HG02884 (cell line): ENCODE measurements around the gene MACROD2.

Experiments used
- ATAC-seq: cut with Tn5 transposase; IDR thresholded peaks from one replicate; pipeline ENCODE4 v1.9.1; 2021; ENCODE audit warnings: mild to moderate bottlenecking, moderate library complexity; ENCODE audit not compliant: unreplicated experiment

Gene MACROD2

DNA sequence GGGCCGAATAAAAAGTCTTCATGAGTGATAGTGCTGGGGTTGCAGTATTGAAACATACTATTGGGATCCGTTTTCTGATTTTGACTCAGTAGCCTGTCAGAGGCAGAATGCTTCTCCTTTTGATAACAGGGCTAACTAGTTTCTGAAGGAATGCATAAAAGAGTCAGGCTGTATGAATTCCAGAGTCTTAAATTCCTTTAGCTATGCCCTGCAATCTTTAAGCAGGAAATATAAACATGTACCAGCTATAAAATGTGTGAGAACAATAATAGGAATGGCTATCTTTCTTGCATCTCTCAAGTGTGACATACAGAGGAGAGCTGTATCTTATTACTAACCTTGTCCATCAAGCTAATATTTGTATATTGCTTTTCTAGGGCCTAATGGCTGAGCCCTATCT lies 1660.8 kb downstream of the MACROD2 start:
- no peak for ATAC-seq

DNA sequence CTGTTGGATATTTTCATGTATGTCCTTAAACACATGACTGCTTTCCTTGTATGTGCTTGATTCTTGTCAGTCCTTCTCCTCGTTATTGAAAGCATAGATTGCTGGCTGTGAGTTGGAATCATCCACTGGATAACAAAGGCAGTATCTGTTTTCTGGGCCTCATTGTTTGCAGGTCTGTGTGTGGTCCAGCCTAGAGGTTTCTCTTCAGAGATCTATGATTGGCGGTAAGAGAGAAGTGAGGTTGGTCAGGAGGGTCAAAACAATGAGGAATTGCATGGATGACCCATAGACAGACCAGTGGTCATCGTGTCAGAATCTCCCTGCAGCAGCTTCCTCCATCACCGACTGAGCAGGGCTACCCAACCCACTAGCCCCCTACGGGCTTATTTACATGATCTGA lies 1663.0 kb downstream of the MACROD2 start:
- ATAC-seq, result no peak

DNA sequence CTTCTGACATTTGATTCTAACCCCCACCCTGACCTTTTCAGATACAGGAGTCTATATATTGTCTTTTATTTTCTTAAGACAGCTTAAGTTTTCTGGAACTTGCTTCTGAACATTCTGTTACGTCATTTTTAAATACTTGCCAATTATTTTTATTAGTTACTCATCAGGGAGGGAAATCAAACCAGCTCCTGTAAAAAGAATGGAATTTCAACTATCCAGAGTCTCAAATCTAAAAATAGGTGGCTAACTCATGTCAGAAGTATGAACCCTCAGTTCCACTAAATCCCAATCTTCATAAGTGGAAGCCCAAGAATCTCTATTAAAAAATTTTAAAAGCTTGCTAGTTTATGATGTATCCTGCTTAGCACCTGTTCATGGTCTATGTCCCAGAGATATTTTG lies 1677.9 kb downstream of the MACROD2 start:
- ATAC-seq, result no peak

DNA sequence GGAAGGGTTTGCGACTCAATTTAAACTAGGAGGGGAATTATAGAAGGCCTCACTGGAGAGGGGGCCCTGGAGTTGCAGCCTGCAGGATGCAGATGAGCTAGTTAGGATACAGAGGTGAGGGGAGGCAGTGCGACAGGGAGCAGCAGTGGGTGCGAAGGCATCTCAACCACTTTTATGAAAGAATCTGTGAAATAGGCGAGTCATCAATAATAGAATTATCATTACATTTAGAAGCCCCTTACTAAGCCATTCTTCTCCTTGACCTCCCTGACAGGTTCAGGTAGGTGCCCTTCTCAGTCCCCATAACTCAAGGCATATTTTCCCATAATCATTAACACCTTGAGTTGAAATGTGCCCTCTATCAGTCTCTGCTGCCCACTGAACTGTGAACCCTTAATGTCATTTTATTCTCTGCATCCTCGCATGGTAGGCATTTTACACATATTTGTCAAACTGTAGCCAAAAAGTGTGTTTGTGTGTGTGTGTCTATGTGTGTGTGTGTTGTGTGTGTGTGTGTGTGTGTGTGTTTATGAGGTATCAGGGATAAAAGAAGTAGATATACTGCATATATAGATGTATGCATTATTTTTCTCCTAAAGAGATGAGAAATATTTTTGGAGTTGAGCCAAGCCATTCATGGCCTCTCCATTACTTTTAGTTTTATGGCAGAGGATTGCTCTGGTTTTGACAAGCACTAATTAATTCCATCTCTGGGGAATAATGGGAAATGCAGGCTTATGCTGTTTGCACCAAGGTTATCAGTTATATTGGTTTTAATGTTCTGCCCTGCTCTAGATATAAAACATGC lies 1679.1 kb downstream of the MACROD2 start:
- no peak for ATAC-seq

DNA sequence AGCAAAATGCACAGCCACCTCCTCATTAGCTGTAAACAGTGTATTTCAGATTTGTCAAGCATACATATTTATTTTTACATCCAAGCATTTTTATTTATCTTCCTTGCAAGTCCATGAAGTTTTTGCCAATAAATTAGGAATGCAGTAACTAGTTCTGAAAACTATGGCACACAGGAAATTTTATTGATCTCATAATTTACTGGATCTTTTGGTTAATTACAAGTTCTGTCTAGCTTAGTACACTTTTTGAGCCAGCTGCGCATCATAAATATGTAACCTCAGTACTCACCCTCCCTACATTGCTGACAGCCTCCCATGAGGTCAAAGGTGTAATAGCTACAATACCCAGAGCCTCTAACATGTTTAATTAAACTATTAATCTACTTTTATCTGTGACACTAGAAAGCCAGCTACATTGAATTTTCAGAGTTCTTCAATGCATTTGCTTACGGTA lies 1679.8 kb downstream of the MACROD2 start:
- no peak for ATAC-seq

DNA sequence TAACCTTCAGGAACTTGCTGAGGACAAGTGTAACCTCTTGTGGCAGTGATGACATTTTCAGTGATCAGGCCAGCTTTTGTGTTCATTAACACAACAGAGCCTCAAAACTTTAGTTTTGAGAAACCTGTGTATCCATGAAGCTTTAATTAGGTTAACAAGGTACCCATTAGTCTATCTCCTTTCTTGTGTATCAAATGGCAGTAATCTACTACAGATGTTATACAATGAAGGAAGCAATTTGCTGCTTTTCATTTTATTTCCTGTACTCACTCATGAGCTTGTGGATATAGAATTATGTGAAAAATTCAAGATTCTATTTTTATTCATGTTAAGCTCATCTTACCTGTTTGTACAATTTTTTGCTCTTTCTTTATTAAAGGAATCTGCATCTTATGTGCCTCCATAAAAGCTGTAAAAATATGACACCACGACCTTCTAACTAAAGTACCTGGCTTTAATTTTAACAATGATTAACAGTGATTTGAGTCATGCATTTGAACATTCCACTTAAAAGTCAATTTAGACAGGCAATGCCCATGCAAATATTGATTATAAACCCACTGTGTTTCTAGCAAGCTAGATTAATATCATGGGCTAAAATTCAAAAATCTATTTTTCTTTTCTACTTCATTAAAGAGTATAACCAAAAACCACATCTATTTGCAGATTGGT lies 1680.6 kb downstream of the MACROD2 start:
- ATAC-seq, result no peak

DNA sequence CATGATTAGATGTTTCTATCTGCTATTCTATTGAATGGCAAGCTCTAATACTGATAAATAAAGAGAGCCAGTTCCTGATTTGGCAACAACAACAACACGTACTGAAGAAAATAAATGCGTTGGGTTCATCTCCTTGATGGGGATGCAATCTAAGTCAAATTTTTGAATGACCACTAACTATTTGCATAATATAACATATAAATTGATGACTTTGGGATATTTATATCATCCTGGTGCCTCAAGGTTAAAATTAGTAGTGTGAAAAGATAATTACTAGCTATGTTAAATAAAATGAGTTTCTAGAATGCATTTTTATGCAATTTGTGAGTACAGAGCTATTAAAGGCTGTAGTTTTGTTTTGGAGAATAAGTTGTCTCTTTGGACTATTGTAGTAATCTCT lies 1681.5 kb downstream of the MACROD2 start:
- ATAC-seq, result no peak

DNA sequence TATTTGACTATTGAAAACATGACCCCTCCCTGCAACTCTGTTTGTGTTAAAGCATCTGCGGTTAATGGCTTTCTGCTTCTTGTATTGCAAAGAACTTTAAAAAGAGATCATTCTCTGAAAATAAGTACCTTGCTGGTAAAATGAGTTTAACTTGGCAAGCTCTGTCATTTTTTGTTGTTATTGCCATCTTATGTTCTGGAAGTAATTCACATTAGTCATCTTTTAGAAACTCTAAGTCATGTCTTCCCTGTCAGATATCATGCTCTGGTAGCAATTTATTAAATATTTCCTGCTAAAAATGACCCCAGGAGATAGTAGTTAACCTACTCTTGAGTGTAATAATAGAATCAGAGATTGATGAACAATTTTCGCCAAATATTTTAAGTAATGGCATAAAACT lies 1687.4 kb downstream of the MACROD2 start:
- ATAC-seq, result no peak

DNA sequence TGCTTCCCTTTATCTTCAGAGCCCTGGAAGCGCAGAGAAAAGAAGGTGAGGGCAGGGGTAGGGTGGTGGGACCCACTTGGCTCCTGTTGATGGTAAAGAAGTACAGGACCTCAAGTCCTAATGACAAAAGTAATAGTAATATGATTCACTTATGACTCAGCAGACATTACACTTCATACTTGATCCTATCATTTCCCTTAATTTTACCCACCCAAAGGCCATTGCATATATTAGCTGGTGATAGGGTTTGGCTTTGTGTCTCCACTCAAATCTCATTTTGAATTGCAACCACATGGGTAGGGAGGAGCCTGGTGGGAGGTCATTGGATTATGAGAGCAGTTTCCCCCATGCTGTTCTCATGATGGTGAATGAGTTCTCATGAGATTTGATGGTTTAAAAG lies 1697.3 kb downstream of the MACROD2 start:
- ATAC-seq, result no peak

DNA sequence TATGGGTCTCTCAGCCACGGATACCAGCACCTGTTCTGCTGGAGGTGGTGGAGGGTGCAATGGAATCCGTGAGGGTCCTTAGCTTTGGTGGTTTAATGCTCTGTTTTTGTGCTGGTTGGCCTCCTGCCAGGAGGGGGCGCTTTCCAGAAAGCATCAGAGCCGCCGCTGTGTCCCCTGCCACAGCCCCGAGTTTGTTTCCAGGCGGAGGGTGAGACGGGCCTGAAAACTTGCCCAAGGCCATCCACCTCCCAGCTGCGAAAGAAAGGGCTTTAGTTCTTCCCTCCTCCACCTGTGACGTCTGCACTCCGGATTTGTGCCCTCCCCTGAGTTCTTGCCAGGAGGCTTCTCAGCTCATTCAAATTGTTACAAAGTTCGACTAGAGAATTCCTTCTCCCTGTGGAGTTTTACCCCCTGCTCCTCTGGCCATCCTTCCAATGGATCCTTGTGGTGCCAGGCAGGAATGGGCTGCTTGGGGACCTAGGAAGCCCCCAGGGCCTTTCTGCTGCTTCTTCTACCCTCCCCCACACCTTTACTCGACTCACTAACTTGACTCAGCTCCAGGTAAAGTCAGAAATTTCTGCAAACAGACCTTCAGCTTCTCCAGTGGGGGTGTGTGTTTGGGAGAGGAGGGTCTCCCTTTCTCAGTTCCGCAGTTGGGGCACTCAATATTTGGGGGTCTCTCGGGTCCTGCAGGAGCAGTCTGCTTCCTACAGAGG lies 1704.3 kb downstream of the MACROD2 start:
- no peak for ATAC-seq

DNA sequence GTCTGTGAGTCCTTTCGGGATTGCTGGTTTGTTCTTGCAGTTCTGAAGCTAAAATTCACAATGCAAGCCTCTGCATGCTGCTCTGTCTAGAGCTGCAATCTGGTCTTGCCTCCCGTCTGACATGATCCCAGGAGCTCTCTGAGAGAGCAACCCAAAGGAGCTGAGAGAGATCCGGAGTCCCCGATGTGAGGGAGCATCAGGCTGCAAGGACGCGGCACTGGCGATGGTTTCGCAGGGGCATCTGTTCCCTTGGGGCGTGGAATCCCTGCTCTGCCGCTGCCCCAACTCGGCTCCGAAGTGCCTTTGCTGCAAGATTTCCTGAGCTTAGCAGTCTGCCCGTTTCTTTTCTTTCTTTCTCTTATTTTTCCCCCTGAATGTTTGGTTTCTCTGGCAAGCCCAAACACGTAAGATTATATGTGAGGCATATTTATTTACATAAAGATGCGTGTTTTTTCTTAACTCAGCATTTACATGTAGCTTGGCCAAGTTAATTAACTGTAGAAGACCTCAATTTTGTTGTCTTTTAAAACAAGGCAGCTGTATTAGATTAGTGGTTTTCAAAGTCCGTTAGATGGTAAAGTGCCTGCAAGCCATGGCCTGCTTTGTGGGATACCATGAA lies 1704.9 kb downstream of the MACROD2 start:
- ATAC-seq, result no peak

DNA sequence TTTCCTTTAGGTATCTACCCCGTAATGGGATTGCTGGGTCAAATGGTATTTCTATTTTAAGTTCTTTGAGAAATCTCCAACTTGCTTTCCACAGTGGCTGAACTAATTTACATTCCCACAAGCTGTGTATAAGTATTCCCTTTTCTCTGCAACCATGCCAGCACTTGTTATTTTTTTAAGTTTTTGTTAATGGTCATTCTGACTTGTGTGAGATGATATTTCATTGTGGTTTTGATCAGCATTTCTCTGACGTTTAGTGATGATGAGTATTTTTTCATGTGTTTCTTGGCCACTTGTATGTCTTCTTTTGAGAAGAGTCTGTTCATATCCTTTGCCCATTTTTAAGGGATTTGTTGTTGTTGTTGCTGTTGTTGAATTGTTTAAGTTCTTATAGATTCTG lies 1706.8 kb downstream of the MACROD2 start:
- no peak for ATAC-seq

DNA sequence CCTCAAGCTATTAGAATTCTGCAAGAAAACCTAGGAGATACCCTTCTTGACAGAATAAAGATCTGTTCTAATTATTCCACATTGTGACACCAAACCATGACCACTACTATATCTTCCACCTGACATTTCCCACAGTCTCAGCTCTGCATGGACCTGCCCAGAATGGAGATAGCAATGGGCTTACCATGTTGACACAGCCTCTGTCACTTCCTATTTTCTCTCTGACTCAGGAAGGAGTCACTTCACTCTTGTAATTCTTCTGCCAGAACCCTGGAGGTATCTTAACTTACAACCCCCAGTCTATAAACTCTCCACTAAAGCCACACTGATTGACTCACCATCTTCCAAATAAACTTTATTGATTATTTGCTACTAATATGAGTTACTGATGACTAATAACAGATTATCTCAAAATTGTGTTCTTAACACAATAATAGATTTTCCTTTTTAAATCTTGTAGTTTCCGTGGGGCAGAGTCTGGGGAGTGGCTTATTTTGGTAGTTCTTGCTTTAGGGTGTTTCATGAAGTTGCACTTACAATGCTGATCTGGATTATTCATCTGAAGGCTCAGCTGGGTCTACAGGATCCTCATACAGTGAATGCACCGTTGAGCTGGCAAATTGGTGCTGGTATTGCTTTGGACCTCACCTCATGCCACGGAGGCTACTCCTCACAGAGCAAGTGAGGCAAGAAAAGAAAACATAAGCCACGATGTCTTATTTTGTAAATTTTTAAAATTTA lies 1708.0 kb downstream of the MACROD2 start:
- ATAC-seq, result no peak

DNA sequence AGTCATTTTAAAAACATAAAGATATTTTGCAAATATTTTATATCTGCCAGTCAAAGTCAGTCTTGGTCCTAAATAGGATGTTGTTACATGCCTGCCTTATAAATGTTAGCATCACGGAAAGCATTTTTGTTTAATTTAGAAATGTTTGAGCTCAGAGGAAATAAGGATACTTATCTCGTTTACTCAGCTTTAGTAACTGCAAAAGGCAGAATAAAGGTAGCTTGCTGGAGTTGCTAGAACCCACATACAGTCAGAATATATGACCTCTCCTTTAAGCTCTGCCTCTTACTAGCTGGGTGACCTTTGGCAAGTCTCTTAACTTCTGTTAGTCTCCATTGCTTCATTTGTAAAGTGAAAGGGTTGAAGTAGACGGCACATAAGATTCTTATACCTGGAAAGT lies 1710.7 kb downstream of the MACROD2 start:
- ATAC-seq, result no peak

DNA sequence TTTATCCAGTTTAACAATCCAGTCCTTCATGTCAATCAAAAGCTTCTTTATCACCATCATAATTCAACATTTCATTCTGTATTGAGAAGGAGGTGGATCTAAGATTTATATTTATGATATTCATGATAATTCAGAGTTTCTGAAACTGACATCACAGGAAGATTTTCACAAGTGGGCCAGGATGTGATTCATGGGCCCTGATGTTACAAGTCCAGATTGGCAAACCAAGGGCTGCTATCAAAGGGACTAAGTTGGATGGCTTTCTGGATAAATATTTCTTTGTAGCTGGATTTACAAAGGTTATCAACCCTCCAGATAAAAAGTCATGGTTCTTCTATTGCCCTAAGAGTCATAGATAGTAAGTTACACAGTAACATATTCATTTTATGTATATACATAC lies 1711.4 kb downstream of the MACROD2 start:
- no peak for ATAC-seq

DNA sequence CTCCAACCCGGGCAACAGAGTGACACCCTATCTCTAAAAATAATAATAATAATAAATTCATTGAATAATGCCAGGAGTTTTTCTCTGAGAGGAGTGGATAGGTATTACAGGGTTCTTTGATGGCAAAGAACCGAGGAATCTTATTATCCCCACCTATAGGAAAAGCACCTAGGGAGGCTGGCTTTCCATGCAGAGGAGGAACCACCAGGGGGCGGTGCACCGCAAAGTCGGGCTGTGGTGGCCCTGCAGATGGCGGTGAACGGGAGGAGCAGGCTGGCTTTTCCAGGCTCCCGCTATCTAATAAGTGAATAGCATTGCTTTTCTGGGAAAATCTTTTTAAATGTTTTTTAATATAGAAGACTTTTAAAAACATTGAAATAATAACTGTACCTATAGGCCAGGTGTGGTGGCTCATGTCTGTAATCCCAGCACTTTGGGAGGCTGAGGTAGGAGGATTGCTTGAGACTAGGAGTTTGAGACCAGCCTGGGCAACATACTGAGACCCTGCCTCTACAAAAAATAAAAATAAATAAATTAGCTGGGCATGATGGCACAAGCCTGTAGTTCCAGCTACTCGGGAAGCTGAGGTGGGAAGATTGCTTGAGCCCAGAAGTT lies 1713.8 kb downstream of the MACROD2 start:
- peak; percentile 80 for ATAC-seq

DNA sequence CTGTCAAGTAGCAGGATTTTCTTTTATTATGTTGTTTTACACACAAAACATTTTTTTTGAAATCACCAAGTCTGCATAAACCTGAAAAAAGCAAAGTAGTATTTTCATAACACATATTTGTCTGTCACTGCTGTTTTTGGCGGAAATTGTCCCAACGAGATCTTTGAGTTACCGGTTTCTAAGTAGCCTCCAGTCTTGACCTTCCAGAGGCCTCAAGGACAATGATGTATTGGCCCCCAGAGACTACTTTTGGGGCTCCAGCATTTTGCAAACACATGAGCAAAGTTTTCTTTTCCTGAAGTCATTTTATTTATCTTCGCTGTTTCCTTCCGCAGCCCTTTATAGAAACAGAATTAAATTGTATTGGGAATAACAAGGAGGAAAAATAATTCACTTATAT lies 1715.3 kb downstream of the MACROD2 start:
- ATAC-seq, result no peak

DNA sequence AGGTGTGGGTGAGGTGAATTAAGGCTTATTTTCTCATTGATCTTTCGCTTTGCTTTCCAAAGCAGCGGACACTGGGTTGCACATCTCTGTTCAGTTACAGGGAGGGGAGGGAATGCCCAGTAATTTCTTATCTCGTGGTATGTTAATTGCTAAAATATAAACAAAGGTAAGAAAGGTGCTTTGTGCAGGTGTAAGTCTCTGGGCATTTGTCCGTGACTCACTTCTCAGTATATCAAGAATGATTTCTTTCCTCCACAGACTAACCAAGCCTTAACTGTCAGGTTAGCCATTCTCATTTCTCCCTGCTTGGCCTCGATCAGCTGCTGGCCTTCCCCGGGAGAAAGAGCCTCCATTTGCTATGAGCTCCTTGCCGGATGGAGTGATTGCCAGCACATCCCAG lies 1715.9 kb downstream of the MACROD2 start:
- no peak for ATAC-seq

DNA sequence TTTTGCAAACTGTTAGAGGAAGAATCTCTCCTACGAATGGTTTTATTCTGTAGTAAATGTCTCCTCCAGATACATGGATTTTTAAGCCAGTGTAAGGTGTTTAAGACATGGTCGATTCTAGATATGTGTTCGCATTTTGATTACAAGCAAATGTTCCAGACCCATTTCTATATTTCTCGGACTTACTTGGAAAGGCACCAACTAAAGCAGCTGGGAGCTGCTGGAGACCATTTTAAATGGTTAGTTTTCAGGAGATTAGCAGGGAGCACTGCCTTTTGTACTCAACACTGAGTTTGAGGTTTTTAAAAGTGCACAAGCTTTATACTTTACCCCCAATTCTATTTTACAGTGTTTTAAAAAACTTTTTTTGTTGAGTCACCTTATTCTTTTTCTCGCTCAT lies 1720.9 kb downstream of the MACROD2 start:
- ATAC-seq, result no peak

DNA sequence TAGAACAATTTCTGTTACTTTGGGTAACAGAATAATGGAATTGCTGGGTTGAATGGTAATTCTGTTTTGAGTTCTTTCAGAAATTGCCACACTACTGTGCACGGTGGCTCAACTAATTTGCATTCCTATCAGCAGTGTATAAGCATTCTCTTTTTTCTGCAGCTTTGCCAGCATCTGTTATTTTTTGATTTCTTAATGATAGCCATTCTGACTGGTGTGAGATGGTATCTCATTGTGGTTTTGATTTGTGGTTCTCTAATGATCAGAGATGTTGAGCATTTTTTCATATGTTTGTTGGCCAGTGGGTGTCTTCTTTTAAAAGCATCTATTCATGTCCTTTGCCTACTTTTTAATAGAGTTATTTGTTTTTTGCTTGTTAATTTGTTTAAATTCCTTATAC lies 1731.1 kb downstream of the MACROD2 start:
- no peak for ATAC-seq
